Activated CD8-positive, alpha-beta T cell treated with anti-CD3 and anti-CD28 coated beads, Interleukin-2, amount 10 ng/mL, durations not matched to agents 7 days and 5 days (primary cell): ENCODE data around the gene PLEKHN1. TPM values are rescaled to one million over a fixed set of nuclear protein-coding genes. Genes with fewer than 3 reads are reported as not detected.

Experiments used
- ATAC-seq: fragments of 150-1000 bp; cut with Tn5 transposase; one replicate; pipeline ENCODE4 v1.10.0; 2021; ENCODE audit warnings: moderate library complexity
- CTCF ChIA-PET: fragments of 350-600 bp; sonication (Branson Sonifier 250); formaldehyde crosslinking; loops from one replicate; lab custom pipeline; 2021; ENCODE audit warnings: antibody characterized with exemption; lab: Charles Lee
- POLR2A ChIA-PET: fragments of 350-600 bp; sonication (Branson Sonifier 250); formaldehyde crosslinking; loops from one replicate; lab custom pipeline; 2021; ENCODE audit warnings: antibody characterized with exemption; lab: Charles Lee
- DNase-seq: peaks from one replicate; pipeline ENCODE4 v3.0.0-alpha.2; 2020
- H3K27ac Mint-ChIP-seq: one replicate; pipeline ENCODE4 v1.8.0; 2021; ENCODE audit warnings: mild to moderate bottlenecking, mixed read lengths
- H3K27me3 Mint-ChIP-seq: one replicate; pipeline ENCODE4 v1.8.0; 2021; ENCODE audit warnings: low read depth, mixed read lengths
- H3K36me3 Mint-ChIP-seq: one replicate; pipeline ENCODE4 v1.8.0; 2021; ENCODE audit warnings: low read depth, mixed read lengths
- H3K4me1 Mint-ChIP-seq: one replicate; pipeline ENCODE4 v1.8.0; 2021; ENCODE audit warnings: low read depth, mixed read lengths
- H3K4me3 Mint-ChIP-seq: one replicate; pipeline ENCODE4 v1.8.0; 2021; ENCODE audit warnings: mild to moderate bottlenecking, mixed read lengths
- H3K9me3 Mint-ChIP-seq: one replicate; pipeline ENCODE4 v1.8.0; 2022; ENCODE audit warnings: mixed read lengths; ENCODE audit not compliant: insufficient read depth
- total RNA-seq, 2 experiments: library from RNA; stranded (reverse); gene quantifications; one replicate each; pipeline ENCODE4 v1.2.3, GENCODE V29; 2021

Gene PLEKHN1
- total RNA-seq, 2 experiments from 2014 or later = 1.7 to 2.2 TPM

DNA sequence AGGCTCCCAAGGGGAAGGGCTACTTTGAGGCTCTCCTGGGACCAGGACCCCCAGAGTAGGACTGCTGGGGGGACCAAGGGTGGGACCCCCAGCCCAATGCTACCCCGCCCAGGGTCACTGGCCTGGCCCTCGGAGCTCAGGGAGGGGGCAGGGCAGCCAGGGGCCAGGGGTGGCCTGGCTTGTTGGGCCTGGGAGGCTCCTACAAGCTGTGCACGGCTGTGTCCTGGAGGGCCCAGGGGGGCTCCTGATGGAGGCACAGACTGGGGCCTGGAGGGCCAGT is 31.4 kb downstream of the PLEKHN1 start:
- DNase-seq = no peak
- Mint-ChIP-seq H3K4me1 (peaks cover 17% of the 10 kb centered on the region), H3K27me3 (peaks cover 33% of the 10 kb centered on the region), H3K36me3 (peaks cover under 1% of the 10 kb centered on the region), H3K4me3 (no peak overlapping the region), H3K9me3 (peaks cover 1% of the 10 kb centered on the region), H3K27ac (no peak overlapping the region)
- ChIA-PET POLR2A (interaction anchor here (0.9 kb wide), 1 partner anchor 16 kb away, joined by 3 read pairs; the partner anchor contains the start of gene ISG15), CTCF (interaction anchor here (0.8 to 3.6 kb wide), 2 partner anchors 14 to 66 kb away, joined by 3 to 14 read pairs; no protein-coding TSS in a partner anchor)
- no peak for ATAC-seq

DNA sequence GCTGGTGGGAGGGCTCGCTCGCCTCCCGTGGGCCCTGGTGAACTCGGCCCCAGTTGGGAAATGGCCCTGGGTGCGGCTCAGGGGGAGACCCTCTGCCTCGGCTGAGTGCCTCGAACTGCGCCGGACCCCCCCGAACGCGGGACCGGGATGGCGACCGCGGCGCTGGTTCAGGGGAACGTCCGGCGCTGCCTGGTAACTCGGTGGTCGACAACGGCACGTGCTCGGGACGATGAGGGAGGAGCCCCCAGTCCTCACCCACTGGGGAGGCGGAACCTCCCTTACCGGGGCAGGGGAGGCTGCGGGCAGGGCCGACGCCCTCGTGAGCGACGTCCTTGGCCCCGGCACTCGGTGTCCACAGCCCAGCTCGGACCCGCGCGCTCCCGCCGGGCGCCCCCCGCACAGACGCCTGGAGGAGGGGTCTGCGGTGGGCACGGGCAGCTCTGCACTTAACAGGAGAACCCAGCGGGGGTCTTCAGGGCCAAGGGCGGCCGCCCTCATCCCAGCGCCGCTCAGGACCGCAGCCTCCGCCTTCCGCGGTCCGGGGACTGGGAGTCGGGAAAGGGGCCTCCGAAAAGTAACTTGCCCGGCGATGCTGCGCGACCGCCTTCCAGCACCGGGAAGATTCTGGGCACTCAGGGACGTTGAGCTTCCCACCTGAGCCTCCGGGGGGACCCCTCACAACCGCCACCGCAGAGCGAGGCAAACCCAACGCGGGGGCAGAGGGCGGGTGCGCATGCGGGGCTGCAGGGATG is 31.9 kb downstream of the PLEKHN1 start:
- Mint-ChIP-seq H3K27ac (no peak overlapping the region), H3K4me1 (peaks cover 18% of the 10 kb centered on the region), H3K36me3 (no peaks in the 10 kb centered on the region), H3K4me3 (no peak overlapping the region), H3K9me3 (no peaks in the 10 kb centered on the region), H3K27me3 (peaks cover 34% of the 10 kb centered on the region)
- DNase-seq (no peak), ATAC-seq (no peak)
- ChIA-PET POLR2A (interaction anchor here (0.9 kb wide), 1 partner anchor 16 kb away, joined by 3 read pairs; the partner anchor contains the start of gene ISG15), CTCF (interaction anchor here (3.6 kb wide), 1 partner anchor 14 kb away, joined by 14 read pairs; no protein-coding TSS in a partner anchor)

DNA sequence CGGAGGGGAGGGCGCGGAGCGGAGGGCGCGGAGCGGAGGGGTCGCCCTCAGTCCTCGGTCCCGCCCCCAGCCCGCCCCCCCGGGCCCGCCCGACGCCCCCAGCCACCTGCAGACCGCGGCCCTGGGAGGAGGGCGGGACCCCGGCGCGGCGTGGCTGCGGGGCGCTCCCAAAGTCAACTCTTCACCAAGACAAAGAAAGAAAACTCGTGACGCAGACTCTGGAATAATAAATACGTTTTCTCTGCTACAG is 32.4 kb downstream of the PLEKHN1 start:
- peaks cover 21% of the 10 kb centered on the region for H3K4me1 Mint-ChIP-seq
- POLR2A ChIA-PET = no interaction called here

DNA sequence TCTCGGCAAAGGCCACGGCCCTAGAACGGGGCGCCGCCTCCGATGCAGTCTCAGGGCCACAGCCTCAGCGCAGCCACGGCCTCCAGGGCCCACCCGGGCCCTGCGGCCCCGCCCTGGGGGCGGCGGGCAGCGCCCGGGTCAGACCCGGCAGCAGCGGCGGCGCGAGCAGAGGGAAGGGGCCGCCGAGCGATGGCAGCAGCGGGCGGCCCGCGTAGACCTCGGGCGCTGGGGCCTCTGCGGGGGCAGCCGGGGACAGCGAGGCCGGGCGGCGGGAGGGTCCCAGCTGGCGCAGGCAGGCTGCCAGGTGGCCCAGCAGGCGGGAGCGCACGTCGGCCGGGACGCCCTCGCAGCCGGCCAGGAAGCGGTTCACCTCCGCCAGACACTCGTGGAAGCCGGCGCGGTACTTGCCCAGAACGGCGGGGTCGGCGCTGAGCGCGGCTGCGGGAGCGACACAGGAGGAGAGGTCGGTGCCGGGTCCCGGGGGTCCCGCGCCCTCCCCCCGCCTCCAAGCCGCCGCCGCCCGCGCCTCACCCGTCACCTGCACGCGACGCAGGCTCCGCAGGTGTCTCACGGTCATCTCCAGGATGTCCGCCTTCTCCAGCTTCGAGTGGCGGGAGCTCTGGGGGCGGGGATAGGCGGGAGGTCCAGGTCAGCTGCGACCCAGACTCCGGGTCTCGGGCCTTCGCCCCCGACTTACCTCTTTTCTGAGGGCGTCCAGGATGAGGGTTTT is 32.9 kb downstream of the PLEKHN1 start:
- ATAC-seq (peak; percentile 16), DNase-seq (no peak)
- no peaks in the 10 kb centered on the region for H3K36me3 Mint-ChIP-seq
- peaks cover 37% of the 10 kb centered on the region for H3K27me3 Mint-ChIP-seq
- H3K27ac Mint-ChIP-seq = no peak overlapping the region
- no peaks in the 10 kb centered on the region for H3K9me3 Mint-ChIP-seq
- peak overlapping the region; percentile 42 for H3K4me3 Mint-ChIP-seq
- H3K4me1 Mint-ChIP-seq = peaks cover 22% of the 10 kb centered on the region
- ChIA-PET POLR2A (no interaction called here), CTCF (interaction anchor here (1.1 to 3.6 kb wide), 3 partner anchors 15 to 64 kb away, joined by 3 to 14 read pairs (median 4); partner anchors contain the start of gene ISG15)

More for the DNA sequence above, 32.4 kb downstream of the PLEKHN1 start:
- ATAC-seq (no peak), DNase-seq (no peak)
- peaks cover 37% of the 10 kb centered on the region for H3K27me3 Mint-ChIP-seq
- H3K27ac Mint-ChIP-seq = no peak overlapping the region
- no peaks in the 10 kb centered on the region for H3K36me3 Mint-ChIP-seq
- H3K9me3 Mint-ChIP-seq = no peaks in the 10 kb centered on the region
- CTCF ChIA-PET = interaction anchor here (3.6 kb wide), 1 partner anchor 15 kb away, joined by 14 read pairs; no protein-coding TSS in a partner anchor
- H3K4me3 Mint-ChIP-seq = no peak overlapping the region

DNA sequence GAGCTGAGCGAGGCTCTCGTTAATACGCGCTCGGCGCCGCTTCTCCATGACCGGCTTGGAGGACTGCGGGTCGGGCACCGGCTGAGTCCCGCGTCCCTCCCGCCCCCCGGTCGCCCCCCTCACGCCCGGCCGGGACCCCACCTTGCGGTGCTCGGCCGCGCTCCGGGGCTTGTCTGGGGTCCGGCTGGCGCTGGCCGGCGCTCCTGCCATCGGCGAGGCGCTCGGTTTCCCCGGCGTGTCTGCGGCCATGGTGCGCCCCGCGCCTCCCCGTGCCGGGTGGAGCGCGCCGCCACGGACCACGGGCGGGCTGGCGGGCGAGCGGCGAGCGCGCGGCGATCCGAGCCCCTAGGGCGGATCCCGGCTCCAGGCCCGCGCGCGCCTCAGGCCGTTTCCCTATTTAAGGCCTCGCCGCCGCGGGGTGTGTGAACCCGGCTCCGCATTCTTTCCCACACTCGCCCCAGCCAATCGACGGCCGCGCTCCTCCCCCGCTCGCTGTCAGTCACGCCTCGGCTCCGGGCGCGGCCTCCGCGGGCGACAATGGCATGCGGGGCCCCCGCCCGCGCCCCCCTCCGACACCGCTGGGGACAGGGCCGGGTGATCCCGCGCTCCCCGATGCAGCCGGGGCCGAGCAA is 33.6 kb downstream of the PLEKHN1 start, which contains the start of gene HES4:
Gene HES4, minus strand, starts transcription at position 373 of the 632 bp plus-strand sequence. Its CDS starts 124 bp downstream, at position 249.
- H3K27me3 Mint-ChIP-seq = peaks cover 36% of the 10 kb centered on the region

DNA sequence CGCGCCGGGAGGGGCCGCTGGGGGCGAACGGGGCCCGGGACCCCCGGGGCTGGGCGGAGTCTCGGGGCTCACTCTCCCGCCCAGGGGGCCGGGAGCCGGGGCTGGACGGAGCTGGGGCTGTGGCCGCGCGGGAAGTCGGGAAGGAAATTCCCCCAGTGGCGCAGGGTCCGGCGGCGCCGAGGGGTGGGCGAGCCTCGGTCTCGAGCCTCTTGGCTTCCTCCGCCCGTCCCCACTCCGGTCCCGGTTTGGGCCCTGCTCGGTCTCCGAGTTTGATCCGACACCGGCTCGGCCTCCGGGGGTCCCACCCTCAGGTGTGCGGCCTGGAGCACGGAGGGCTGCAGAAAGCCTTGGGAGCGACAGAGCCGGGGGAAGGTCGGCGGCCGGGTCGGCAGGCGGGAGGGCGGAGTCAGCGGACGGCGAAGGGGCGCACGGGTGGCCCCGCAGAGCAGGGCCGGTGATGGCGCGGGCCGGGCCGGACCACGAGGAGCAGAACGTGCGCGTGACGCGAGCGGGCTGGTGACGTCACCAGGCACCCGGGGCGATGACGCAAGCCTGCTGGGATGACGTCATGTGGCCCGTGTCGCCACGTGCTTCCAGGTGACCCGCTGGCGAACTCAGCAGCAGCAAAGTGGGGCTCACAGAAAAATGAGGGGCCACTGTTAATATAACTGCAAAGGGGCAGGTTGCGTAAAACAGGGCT is 34.2 kb downstream of the PLEKHN1 start:
- Mint-ChIP-seq H3K4me1 (peaks cover 36% of the 10 kb centered on the region), H3K9me3 (no peaks in the 10 kb centered on the region), H3K4me3 (peak overlapping the region; percentile 65), H3K36me3 (no peaks in the 10 kb centered on the region), H3K27ac (peak overlapping the region; percentile 74), H3K27me3 (peaks cover 35% of the 10 kb centered on the region)
- DNase-seq (peak; percentile 76), ATAC-seq (peak; percentile 17)
- CTCF ChIA-PET = interaction anchor here (0.7 to 3.6 kb wide), 6 partner anchors 8 to 305 kb away, joined by 3 to 31 read pairs (median 10); partner anchors contain the start of genes ISG15 and PLEKHN1
- POLR2A ChIA-PET = interaction anchor here (4.7 kb wide), 1 partner anchor 14 kb away, joined by 29 read pairs; the partner anchor contains the start of gene ISG15

More for the DNA sequence above, 33.6 kb downstream of the PLEKHN1 start, which contains the start of gene HES4:
- Mint-ChIP-seq H3K4me1 (peaks cover 29% of the 10 kb centered on the region), H3K4me3 (peak within 1 kb of the TSS; percentile 65), H3K27ac (peak within 1 kb of the TSS; percentile 74), H3K36me3 (no peaks in the 10 kb centered on the region), H3K9me3 (no peaks in the 10 kb centered on the region)
- ChIA-PET CTCF (interaction anchor here (1.1 to 3.6 kb wide), 3 partner anchors 14 to 63 kb away, joined by 3 to 14 read pairs (median 4); partner anchors contain the start of gene ISG15), POLR2A (no interaction called here)
- ATAC-seq (peak; percentile 36), DNase-seq (peak; percentile 60)

DNA sequence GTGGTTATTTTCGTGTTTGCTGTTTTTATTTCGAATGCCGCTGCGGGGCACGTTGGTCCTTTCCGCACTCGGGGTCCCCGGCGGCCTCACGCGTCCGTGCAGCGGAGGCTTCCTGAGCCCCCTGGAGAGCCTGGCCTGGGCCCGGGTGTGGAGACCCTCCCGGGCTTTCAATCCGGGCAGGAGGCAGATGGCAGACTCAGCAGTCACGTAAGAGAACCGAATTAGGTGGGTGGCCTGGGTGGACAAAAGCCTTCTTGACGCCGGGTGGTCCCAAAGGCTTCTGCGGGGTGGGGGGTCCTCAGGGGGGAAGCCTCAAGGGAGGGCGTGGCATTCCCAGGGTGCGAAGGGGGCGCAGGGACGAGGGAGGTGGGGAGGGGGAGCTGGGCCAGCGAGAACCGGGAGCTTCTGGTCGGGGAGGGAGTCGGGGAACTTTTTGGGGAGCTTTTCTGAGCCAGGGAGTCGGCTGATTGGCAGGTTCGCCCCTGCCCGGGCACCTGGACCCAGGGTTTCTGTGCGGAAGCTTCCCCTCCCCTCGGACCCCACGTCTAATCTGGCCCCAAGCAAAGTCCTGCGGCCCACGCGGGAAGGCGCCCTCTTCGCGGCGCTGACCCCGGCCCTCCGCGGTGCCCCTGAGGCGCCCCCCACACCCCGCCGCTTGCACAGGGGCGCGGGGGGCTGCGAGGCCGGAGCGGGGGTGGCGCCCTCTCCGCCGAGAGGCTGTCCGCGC is 34.9 kb downstream of the PLEKHN1 start:
- no peaks in the 10 kb centered on the region for H3K9me3 Mint-ChIP-seq
- CTCF ChIA-PET = interaction anchor here (0.7 to 3.6 kb wide), 9 partner anchors 9 to 304 kb away, joined by 3 to 31 read pairs (median 4); partner anchors contain the start of genes ISG15 and PLEKHN1
- peaks cover 30% of the 10 kb centered on the region for H3K27me3 Mint-ChIP-seq
- peaks cover 34% of the 10 kb centered on the region for H3K4me1 Mint-ChIP-seq
- POLR2A ChIA-PET = interaction anchor here (4.7 kb wide), 1 partner anchor 13 kb away, joined by 29 read pairs; the partner anchor contains the start of gene ISG15
- H3K27ac Mint-ChIP-seq = no peak overlapping the region
- no peaks in the 10 kb centered on the region for H3K36me3 Mint-ChIP-seq
- ATAC-seq (no peak), DNase-seq (no peak)
- peak overlapping the region; percentile 65 for H3K4me3 Mint-ChIP-seq

DNA sequence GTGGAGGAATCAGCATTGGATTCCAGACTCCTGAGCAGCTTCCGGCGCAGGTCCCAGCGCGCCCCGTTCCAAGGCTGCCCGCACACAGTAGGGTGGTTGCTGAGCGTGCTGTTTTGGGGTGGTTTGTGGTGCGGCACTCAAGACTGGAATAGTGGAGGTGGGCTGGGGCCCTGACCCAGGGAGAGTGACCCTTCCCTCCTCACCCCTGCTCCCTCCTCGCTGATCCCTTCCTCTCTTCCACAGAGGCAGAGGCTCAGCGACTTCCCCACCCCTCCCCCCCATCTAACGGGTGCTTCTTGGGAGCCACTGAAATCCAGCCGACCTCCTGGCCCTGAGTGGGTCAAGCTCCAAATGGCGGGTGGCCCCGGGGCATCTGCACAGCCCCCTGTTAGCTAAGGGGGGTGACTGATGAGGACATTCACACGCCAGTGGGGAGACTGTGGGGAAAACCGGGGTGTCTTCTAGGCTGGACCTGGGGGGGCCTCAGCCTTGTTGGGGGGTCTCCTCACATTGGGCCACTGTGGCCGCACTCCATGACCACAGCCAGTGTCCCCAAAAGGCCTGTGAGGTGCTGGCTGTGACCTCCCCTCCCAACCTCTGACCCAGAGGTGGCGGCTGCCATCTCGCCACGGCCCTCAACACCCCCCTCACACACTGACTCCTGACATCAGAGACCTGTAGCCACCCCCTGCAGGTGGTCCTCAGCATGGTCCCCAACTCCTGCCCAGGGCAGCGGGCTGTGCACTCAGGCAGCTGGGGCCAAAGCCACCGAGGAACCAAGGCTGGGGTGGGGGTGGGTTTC is 37.5 kb downstream of the PLEKHN1 start:
- H3K27me3 Mint-ChIP-seq = peaks cover 26% of the 10 kb centered on the region
- CTCF ChIA-PET = interaction anchor here (1.4 to 3.6 kb wide), 3 partner anchors 10 to 36 kb away, joined by 4 to 31 read pairs (median 10); partner anchors contain the start of gene ISG15
- H3K4me3 Mint-ChIP-seq = no peak overlapping the region
- no peaks in the 10 kb centered on the region for H3K9me3 Mint-ChIP-seq
- POLR2A ChIA-PET = interaction anchor here (1.1 to 4.7 kb wide), 2 partner anchors 10 to 15 kb away, joined by 4 to 29 read pairs; partner anchors contain the start of gene ISG15
- no peak overlapping the region for H3K27ac Mint-ChIP-seq
- peaks cover 29% of the 10 kb centered on the region for H3K4me1 Mint-ChIP-seq
- DNase-seq (no peak), ATAC-seq (no peak)
- no peaks in the 10 kb centered on the region for H3K36me3 Mint-ChIP-seq

DNA sequence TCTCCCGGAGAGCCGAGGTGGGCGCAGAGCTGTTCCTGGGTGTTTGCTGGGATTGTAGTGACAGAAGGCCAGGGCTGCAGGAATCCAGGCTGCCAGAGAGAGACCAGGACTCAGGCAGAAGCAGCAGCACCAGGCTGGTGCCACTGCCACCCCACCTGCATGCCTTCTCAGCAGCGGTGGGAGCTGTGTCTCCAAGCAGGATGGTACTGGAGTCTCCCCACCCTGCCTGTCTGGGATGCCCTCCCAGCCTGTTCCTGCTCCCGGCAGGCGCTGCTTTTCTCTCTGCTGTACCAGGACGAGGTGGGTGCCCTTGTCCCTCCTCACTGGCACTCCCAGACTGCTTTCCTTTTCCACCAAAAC is 38.1 kb downstream of the PLEKHN1 start:
- Mint-ChIP-seq H3K27me3 (peaks cover 28% of the 10 kb centered on the region), H3K27ac (peak overlapping the region; percentile 53)

More for the DNA sequence above, 38.1 kb downstream of the PLEKHN1 start:
- ChIA-PET POLR2A (interaction anchor here (1.1 to 4.7 kb wide), 3 partner anchors 10 to 60 kb away, joined by 4 to 29 read pairs (median 4); partner anchors contain the start of gene ISG15), CTCF (interaction anchor here (1.4 to 3.6 kb wide), 2 partner anchors 9 to 21 kb away, joined by 4 to 31 read pairs; partner anchors contain the start of gene ISG15)
- no peaks in the 10 kb centered on the region for H3K9me3 Mint-ChIP-seq
- no peak for DNase-seq
- no peak for ATAC-seq
- peak overlapping the region; percentile 63 for H3K4me3 Mint-ChIP-seq
- peaks cover 31% of the 10 kb centered on the region for H3K4me1 Mint-ChIP-seq
- no peaks in the 10 kb centered on the region for H3K36me3 Mint-ChIP-seq
